ENCODE results near the gene DNAH8. TPM values are rescaled to one million over a fixed set of nuclear protein-coding genes. Genes with fewer than 3 reads are reported as not detected.

The DNAH8 gene
- total and polyA plus RNA-seq, 3 donors from 2014 or later, result 17.2 to 23.7 (median 19.0) TPM

- intact Hi-C loops (cut with DNase I; ENCODE audit: low total_unique reads), result no loop called here
- H3K36me3 ChIP-seq (ENCODE audit: low read depth, missing control alignments), result no peaks in the 10 kb centered on the region
- no peaks in the 10 kb centered on the region for H3K9me3 ChIP-seq
- DNase-seq, result no peak
- H3K27ac ChIP-seq, result no peak overlapping the region
- H3K4me1 ChIP-seq, result peaks cover 10% of the 10 kb centered on the region
- no peak overlapping the region for H3K4me3 ChIP-seq
- TF ChIP-seq CTCF (IDR thresholded peaks at IDR 0.05) (no peak), POLR2A (IDR thresholded peaks at IDR 0.05) (no peak)
- no peaks in the 10 kb centered on the region for H3K27me3 ChIP-seq
- 64 to 83% methylated on average over 2 of the region's 2 CpGs for WGBS, 2 donors
Measured at GRCh38 chr6:38705924-38706323, 9.2 kb upstream of the DNAH8 start.

GRCh38 chr6:38708496-38708895, 6.6 kb upstream of the DNAH8 start:
- 51 to 67% methylated on average over 2 of the region's 2 CpGs for WGBS, 2 donors
- H3K9me3 ChIP-seq, result no peaks in the 10 kb centered on the region
- TF ChIP-seq CTCF (IDR thresholded peaks at IDR 0.05) (no peak), POLR2A (IDR thresholded peaks at IDR 0.05) (no peak)
- no peak overlapping the region for H3K27ac ChIP-seq
- intact Hi-C loops (cut with DNase I; ENCODE audit: low total_unique reads), result no loop called here
- H3K4me3 ChIP-seq, result no peak overlapping the region
- DNase-seq, result no peak
- no peaks in the 10 kb centered on the region for H3K27me3 ChIP-seq
- H3K36me3 ChIP-seq (ENCODE audit: low read depth, missing control alignments), result no peaks in the 10 kb centered on the region
- peaks cover 8% of the 10 kb centered on the region for H3K4me1 ChIP-seq

DNA sequence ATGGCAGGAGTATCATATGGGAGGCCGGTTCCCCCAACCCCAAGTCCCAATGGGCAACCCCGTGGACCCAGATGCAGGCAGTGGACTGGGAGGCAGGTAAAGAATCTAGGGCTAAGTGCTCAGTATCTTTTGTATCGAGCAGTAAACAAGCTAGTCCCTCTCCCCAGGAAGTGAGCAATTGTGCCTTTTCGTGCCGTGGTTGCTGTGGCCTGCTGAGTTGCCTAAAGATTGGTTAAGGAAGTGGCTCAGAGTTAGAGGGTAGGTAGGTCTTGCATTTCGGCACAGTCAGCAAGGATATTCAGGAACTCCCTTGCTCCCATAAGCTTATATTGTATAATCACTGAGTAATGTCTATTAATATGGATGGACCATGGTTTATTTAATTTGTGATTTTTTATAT, 1.3 kb upstream of the DNAH8 start:
- Histone ChIP-seq H3K4me3 (no peak overlapping the region), H3K4me1 (no peaks in the 10 kb centered on the region), H3K36me3 (ENCODE audit: low read depth, missing control alignments) (no peaks in the 10 kb centered on the region), H3K27me3 (no peaks in the 10 kb centered on the region), H3K9me3 (no peaks in the 10 kb centered on the region), H3K27ac (no peak overlapping the region)
- 82 to 86% methylated on average over 6 of the region's 6 CpGs for WGBS, 2 donors
- TF ChIP-seq POLR2A (IDR thresholded peaks at IDR 0.05) (no peak), CTCF (IDR thresholded peaks at IDR 0.05) (no peak)
- DNase-seq, result no peak
- intact Hi-C loops (cut with DNase I; ENCODE audit: low total_unique reads), result no loop called here

DNA sequence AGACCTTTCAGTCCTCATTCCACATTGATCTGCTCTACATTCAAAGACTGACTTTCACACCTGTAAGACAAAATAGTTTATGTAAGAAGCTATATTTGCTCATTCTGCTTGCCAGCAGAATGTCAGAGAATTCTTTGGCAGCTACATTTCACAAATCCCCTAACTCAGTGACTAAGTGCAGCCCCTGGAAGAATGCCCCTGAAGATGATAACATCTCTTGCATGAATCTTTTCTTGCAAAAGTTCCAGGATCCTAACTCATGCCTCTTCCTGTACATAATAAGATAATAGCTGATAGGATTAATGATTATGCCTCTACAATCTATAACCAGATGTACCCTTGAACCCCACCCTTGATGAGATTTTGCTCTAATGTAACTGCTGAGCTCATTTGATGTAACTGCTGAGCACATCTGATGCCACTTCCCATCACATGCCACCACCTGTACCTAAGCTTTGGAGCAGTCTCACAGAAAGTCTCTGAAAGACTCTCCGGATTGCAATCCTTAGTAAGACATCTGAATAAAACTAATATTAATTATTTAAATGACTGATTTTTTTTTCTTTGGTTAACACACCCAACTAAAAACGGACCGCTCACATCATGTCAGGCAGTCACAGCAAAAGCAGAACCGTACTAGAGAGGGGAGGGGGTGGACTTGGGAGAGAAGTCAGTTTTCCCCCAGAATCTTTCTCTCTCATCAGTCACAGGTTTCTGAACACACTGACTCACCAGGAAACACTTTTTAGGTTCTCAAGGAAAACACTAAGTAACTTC, 684 bp upstream of the DNAH8 start:
- intact Hi-C loops (cut with DNase I; ENCODE audit: low total_unique reads), result no loop called here
- no peak for DNase-seq
- Histone ChIP-seq H3K36me3 (ENCODE audit: low read depth, missing control alignments) (no peaks in the 10 kb centered on the region), H3K27me3 (no peaks in the 10 kb centered on the region), H3K9me3 (no peaks in the 10 kb centered on the region), H3K4me1 (no peaks in the 10 kb centered on the region), H3K27ac (no peak overlapping the region), H3K4me3 (peak overlapping the region; percentile 38 to 49)
- WGBS, 2 donors, result 44 to 55% methylated on average over 4 of the region's 4 CpGs
- no peak for TF ChIP-seq CTCF (IDR thresholded peaks at IDR 0.05)
- no peak for TF ChIP-seq POLR2A (IDR thresholded peaks at IDR 0.05)

GRCh38 chr6:38716825-38717224, 1.7 kb downstream of the DNAH8 start:
- Histone ChIP-seq H3K27ac (no peak overlapping the region), H3K27me3 (no peaks in the 10 kb centered on the region), H3K9me3 (no peaks in the 10 kb centered on the region), H3K4me1 (no peaks in the 10 kb centered on the region), H3K36me3 (ENCODE audit: low read depth, missing control alignments) (no peaks in the 10 kb centered on the region), H3K4me3 (no peak overlapping the region)
- no peak for TF ChIP-seq POLR2A (IDR thresholded peaks at IDR 0.05)
- TF ChIP-seq CTCF (IDR thresholded peaks at IDR 0.05), result no peak
- intact Hi-C loops (cut with DNase I; ENCODE audit: low total_unique reads), result no loop called here
- 96 to 98% methylated on average over 2 of the region's 2 CpGs for WGBS, 2 donors
- no peak for DNase-seq

All from testis (tissue), 3 donors.